Stimulated activated CD4-positive, alpha-beta T cell treated with anti-CD3 and anti-CD28 coated beads, Interleukin-4, amount 100 ng/mL, for 4 hours (primary cell): ENCODE results near the gene KPNB1.

Experiments used
- DNase-seq, 2 experiments: peaks; one replicate each; pipeline ENCODE4 v3.0.0-alpha.2; 2020

KPNB1 gene

GRCh38 chr17:47649153-47649971 lies at the start of gene KPNB1:
Gene KPNB1 (plus strand): TSS chr17:47649919. CDS start chr17:47650245, 326 bp downstream.
- peak; percentile 94 to 95 for DNase-seq

- no peak for DNase-seq
These were observed 45.7 kb upstream of the KPNB1 start for GRCh38 chr17:47603830-47604597.

GRCh38 chr17:47604598-47604927 lies 45.2 kb upstream of the KPNB1 start:
- no peak for DNase-seq

GRCh38 chr17:47605011-47605410 lies 44.7 kb upstream of the KPNB1 start:
- no peak for DNase-seq

GRCh38 chr17:47607481-47607880 lies 42.2 kb upstream of the KPNB1 start:
- DNase-seq, result no peak

- no peak for DNase-seq
These were observed 38.1 kb upstream of the KPNB1 start for GRCh38 chr17:47611372-47612350.

GRCh38 chr17:47615766-47616424 lies 33.8 kb upstream of the KPNB1 start:
- no peak for DNase-seq

- DNase-seq, result no peak
These were observed 31.3 kb upstream of the KPNB1 start for GRCh38 chr17:47618410-47618809.

GRCh38 chr17:47620503-47621245 lies 29.0 kb upstream of the KPNB1 start:
- no peak for DNase-seq

- DNase-seq, result no peak
These were observed 28.2 kb upstream of the KPNB1 start for GRCh38 chr17:47621293-47622179.

- no peak for DNase-seq
These were observed 27.6 kb upstream of the KPNB1 start for GRCh38 chr17:47622180-47622549.

GRCh38 chr17:47624727-47625068 lies 25.0 kb upstream of the KPNB1 start:
- DNase-seq, result no peak

- DNase-seq, result no peak
These were observed 21.6 kb upstream of the KPNB1 start for GRCh38 chr17:47628014-47628566.

GRCh38 chr17:47629826-47630225 lies 19.9 kb upstream of the KPNB1 start:
- no peak for DNase-seq

GRCh38 chr17:47630614-47631013 lies 19.1 kb upstream of the KPNB1 start:
- DNase-seq, result no peak

GRCh38 chr17:47632991-47633390 lies 16.7 kb upstream of the KPNB1 start:
- DNase-seq, result no peak

- DNase-seq, result no peak
These were observed 15.7 kb upstream of the KPNB1 start for GRCh38 chr17:47633996-47634395.

GRCh38 chr17:47634870-47635269 lies 14.8 kb upstream of the KPNB1 start:
- DNase-seq, result no peak

- DNase-seq, result no peak
These were observed 14.0 kb upstream of the KPNB1 start for GRCh38 chr17:47635734-47636133.

- no peak for DNase-seq
These were observed 13.3 kb upstream of the KPNB1 start for GRCh38 chr17:47636273-47637030.
